ENCODE measurements around the gene TTC1. TPM values are rescaled to one million over a fixed set of nuclear protein-coding genes. Genes with fewer than 3 reads are reported as not detected.

Gene TTC1
- total and polyA plus RNA-seq, 2 of the 8 experiments (the other 6 are each of a cell fraction or from before 2014, with no cell fraction given) = 25.1 to 63.9 TPM

GRCh38 chr5:160057256-160057655 lies 48.3 kb downstream of the TTC1 start:
- H2BK20ac ChIP-seq (ENCODE audit: low read length) = no peak overlapping the region
- H4K8ac ChIP-seq (ENCODE audit: extremely low read depth, insufficient read depth, low read length) = no peak overlapping the region
- H3K4me3 ChIP-seq (ENCODE audit: extremely low read depth in 1 of 4, insufficient read depth in 2 of 4, low read depth in 3 of 4, low read length in 4 of 4) = no peak overlapping the region
- H3K23me2 ChIP-seq (ENCODE audit: low read depth, low read length) = no peaks in the 10 kb centered on the region
- H4K20me1 ChIP-seq (replicated peaks in 1 of 2; ENCODE audit: control insufficient read depth in 1 of 2, insufficient read depth in 2 of 2, low read length in 2 of 2) = no peaks in the 10 kb centered on the region
- no peaks in the 10 kb centered on the region for H3K79me1 ChIP-seq (ENCODE audit: low read depth, low read length)
- peaks cover 0 to 10% (median 5%) of the 10 kb centered on the region in 4 experiments; a peak in 4 of 7 replicates for H3K4me1 ChIP-seq (replicated peaks in 1 of 4; ENCODE audit: control insufficient read depth in 3 of 4, insufficient read depth in 4 of 4, low read length in 3 of 4)
- no peak overlapping the region for H3K56ac ChIP-seq (replicated peaks; ENCODE audit: insufficient read length, low read depth, low read length)
- H3K9me3 ChIP-seq (ENCODE audit: insufficient read depth in 2 of 2, low read depth in 1 of 2, low read length in 1 of 2) = no peaks in the 10 kb centered on the region
- ChIA-PET POLR2A (ENCODE audit: partially characterized antibody) (interaction anchor here (1.6 kb wide), 1 partner anchor 288 kb away, joined by 4 read pairs; no protein-coding TSS in a partner anchor), CTCF (ENCODE audit: partially characterized antibody) (interaction anchor here (0.6 to 2.8 kb wide), 3 partner anchors 11 to 15 kb away, joined by 3 to 9 read pairs (median 3); no protein-coding TSS in a partner anchor)
- no peak overlapping the region for H3K9ac ChIP-seq (replicated peaks in 1 of 4; ENCODE audit: extremely low read depth in 1 of 4, low read depth in 3 of 4, low read length in 3 of 4)
- H3K4ac ChIP-seq (replicated peaks; ENCODE audit: insufficient read length, low read depth, low read length) = no peak overlapping the region
- H2AK5ac ChIP-seq (ENCODE audit: low read depth, low read length) = no peak overlapping the region
- no peak overlapping the region for H2BK15ac ChIP-seq (ENCODE audit: low read length)
- no peak overlapping the region for H3K23ac ChIP-seq (ENCODE audit: insufficient read length)
- no peak overlapping the region for H3K18ac ChIP-seq (ENCODE audit: extremely low read depth, low read length)
- no peak overlapping the region for H3K4me2 ChIP-seq (ENCODE audit: insufficient read depth in 1 of 2, low read depth in 2 of 2, low read length in 2 of 2)
- H3K14ac ChIP-seq (ENCODE audit: insufficient read length) = no peak overlapping the region
- H3K36me3 ChIP-seq (ENCODE audit: control insufficient read depth in 2 of 4, insufficient read depth in 4 of 4, low read length in 3 of 4) = peaks cover 7 to 53% (median 25%) of the 10 kb centered on the region in 4 experiments
- no peak for FAIRE-seq
- H2BK5ac ChIP-seq (ENCODE audit: low read depth, low read length) = no peak overlapping the region
- no peak overlapping the region for H2BK12ac ChIP-seq (ENCODE audit: low read depth, low read length)
- no peak overlapping the region for H2AFZ ChIP-seq (ENCODE audit: low read length)
- 94% methylated on average over 4 of the region's 4 CpGs; no CpG with 5 or more reads in 1 of the 2 experiments for WGBS, 2 experiments (ENCODE audit: extremely low coverage in 1 of 2, insufficient coverage in 1 of 2, insufficient read length in 1 of 2, insufficient replicate concordance in 2 of 2, low coverage in 1 of 2, low lambda C conversion rate in 2 of 2, missing lambda C conversion rate in 1 of 2)
- no peaks in the 10 kb centered on the region for H3K79me2 ChIP-seq (ENCODE audit: control insufficient read depth in 1 of 2, insufficient read depth in 2 of 2, low read length in 2 of 2)
- no peak overlapping the region for H4K91ac ChIP-seq (replicated peaks; ENCODE audit: insufficient read length, low read length)
- H3K27ac ChIP-seq (ENCODE audit: low read depth, low read length) = no peak overlapping the region
- DNase-seq (ENCODE audit: low read depth in 1 of 2, low spot score in 2 of 2) = no peak
- H4K5ac ChIP-seq (ENCODE audit: insufficient read length, low read depth, low read length) = no peak overlapping the region
- no peaks in the 10 kb centered on the region for H3K27me3 ChIP-seq (replicated peaks in 1 of 4; ENCODE audit: control insufficient read depth in 3 of 4, extremely low read depth in 1 of 4, insufficient read depth in 3 of 4, low read length in 3 of 4)
- no peak overlapping the region for H2BK120ac ChIP-seq (replicated peaks; ENCODE audit: low read depth, low read length)
- TF ChIP-seq EZH2 (IDR thresholded peaks at IDR 0.05; ENCODE audit: low read depth, low read length, severe bottlenecking) = no peak
- no peak for TF ChIP-seq CHD1 (IDR thresholded peaks at IDR 0.05; ENCODE audit: low read depth, low read length)
- TF ChIP-seq CTCF (IDR thresholded peaks at IDR 0.05; ENCODE audit: control extremely low read depth in 1 of 3, insufficient read depth in 1 of 3, low read depth in 1 of 3, low read length in 3 of 3) = no peak
- no peak for TF ChIP-seq SAP30 (IDR thresholded peaks at IDR 0.05; ENCODE audit: insufficient read depth, insufficient replicate concordance, low read length)
- TF ChIP-seq CBX8 (IDR thresholded peaks at IDR 0.05; ENCODE audit: borderline replicate concordance, low read depth, low read length) = no peak
- TF ChIP-seq SP2 (IDR thresholded peaks at IDR 0.05; ENCODE audit: low read length) = no peak
- no peak for TF ChIP-seq USF2 (IDR thresholded peaks at IDR 0.05; ENCODE audit: low read length)
- TF ChIP-seq RNF2 (IDR thresholded peaks at IDR 0.05; ENCODE audit: borderline replicate concordance, low read depth, low read length, missing control alignments, poor library complexity, severe bottlenecking) = no peak
- TF ChIP-seq BRCA1 (IDR thresholded peaks at IDR 0.05; ENCODE audit: low read depth, low read length) = no peak
- TF ChIP-seq POLR2A (IDR thresholded peaks at IDR 0.05; ENCODE audit: control extremely low read depth in 1 of 2, low read depth in 2 of 2, low read length in 2 of 2) = no peak

All from H1 (cell line).